K562 (cell line): Measurements from ENCODE around the gene PEX11A. TPM values are rescaled to one million over a fixed set of nuclear protein-coding genes. Genes with fewer than 3 reads are reported as not detected.

ENCODE experiments used
- HLTF ChIP-seq: fragments of 450-650 bp; IDR thresholded peaks from 2 replicates; pipeline ENCODE4 v1.6.1; 2016
- REST ChIP-seq, 2 experiments: fragments of 450-650 bp; formaldehyde crosslinking in 1 of 2; IDR thresholded peaks; 2 replicates each; pipeline versions ENCODE4 v1.4.0 to v1.6.1; 2014 to 2020; ENCODE audit warnings: mild to moderate bottlenecking in 2 of 2, borderline replicate concordance in 1 of 2, low read depth in 1 of 2
- polyA plus RNA-seq, 8 experiments: library from polyadenylated mRNA; depleted of rRNA in 4 of 8; stranded (reverse) in 5 of 8; unstranded in 3 of 8; fragments of >200 nt; fragmentation: Nextera tagmentation in 2 of 8; fragmentation: Illumina TruSeq in 1 of 8; extraction: Ambion mirVana in 2 of 8; extraction: Trizol in 1 of 8; gene quantifications; 2 replicates each; pipeline versions ENCODE4 v1.2.1 to v1.2.3, GENCODE V29; 2011 to 2014; ENCODE audit warnings: inconsistent platforms in 1 of 8, missing spikeins in 1 of 8
- total RNA-seq, 7 experiments: library from RNA; depleted of rRNA in 6 of 7; stranded (reverse); fragments of >200 nt in 6 of 7; fragmentation: Illumina TruSeq in 2 of 7; extraction: Trizol in 2 of 7; gene quantifications; 2 replicates each; pipeline versions ENCODE4 v1.2.1 to v1.2.3, GENCODE V29; 2011 to 2021; ENCODE audit warnings: low replicate concordance in 1 of 7
- TF ChIP-seq, protein P1 (sequence below): fragments of 250-450 bp; sonication (Bioruptor Pico); IDR thresholded peaks from 2 replicates; pipeline ENCODE4 v1.4.0; 2020

Gene PEX11A
- total and polyA plus RNA-seq, 9 of the 15 experiments (the other 6 are each of a cell fraction or from before 2014, with no cell fraction given) = not detected

GRCh38 chr15:89735773-89736172 lies 45.2 kb upstream of the PEX11A start (continued):
- TF ChIP-seq REST (IDR thresholded peaks at IDR 0.05; ENCODE audit: borderline replicate concordance) = no peak
- no peak for TF ChIP-seq REST (CRISPR knock-in tag; IDR thresholded peaks at IDR 0.05; ENCODE audit: low read depth)
- TF ChIP-seq, protein P1, sequence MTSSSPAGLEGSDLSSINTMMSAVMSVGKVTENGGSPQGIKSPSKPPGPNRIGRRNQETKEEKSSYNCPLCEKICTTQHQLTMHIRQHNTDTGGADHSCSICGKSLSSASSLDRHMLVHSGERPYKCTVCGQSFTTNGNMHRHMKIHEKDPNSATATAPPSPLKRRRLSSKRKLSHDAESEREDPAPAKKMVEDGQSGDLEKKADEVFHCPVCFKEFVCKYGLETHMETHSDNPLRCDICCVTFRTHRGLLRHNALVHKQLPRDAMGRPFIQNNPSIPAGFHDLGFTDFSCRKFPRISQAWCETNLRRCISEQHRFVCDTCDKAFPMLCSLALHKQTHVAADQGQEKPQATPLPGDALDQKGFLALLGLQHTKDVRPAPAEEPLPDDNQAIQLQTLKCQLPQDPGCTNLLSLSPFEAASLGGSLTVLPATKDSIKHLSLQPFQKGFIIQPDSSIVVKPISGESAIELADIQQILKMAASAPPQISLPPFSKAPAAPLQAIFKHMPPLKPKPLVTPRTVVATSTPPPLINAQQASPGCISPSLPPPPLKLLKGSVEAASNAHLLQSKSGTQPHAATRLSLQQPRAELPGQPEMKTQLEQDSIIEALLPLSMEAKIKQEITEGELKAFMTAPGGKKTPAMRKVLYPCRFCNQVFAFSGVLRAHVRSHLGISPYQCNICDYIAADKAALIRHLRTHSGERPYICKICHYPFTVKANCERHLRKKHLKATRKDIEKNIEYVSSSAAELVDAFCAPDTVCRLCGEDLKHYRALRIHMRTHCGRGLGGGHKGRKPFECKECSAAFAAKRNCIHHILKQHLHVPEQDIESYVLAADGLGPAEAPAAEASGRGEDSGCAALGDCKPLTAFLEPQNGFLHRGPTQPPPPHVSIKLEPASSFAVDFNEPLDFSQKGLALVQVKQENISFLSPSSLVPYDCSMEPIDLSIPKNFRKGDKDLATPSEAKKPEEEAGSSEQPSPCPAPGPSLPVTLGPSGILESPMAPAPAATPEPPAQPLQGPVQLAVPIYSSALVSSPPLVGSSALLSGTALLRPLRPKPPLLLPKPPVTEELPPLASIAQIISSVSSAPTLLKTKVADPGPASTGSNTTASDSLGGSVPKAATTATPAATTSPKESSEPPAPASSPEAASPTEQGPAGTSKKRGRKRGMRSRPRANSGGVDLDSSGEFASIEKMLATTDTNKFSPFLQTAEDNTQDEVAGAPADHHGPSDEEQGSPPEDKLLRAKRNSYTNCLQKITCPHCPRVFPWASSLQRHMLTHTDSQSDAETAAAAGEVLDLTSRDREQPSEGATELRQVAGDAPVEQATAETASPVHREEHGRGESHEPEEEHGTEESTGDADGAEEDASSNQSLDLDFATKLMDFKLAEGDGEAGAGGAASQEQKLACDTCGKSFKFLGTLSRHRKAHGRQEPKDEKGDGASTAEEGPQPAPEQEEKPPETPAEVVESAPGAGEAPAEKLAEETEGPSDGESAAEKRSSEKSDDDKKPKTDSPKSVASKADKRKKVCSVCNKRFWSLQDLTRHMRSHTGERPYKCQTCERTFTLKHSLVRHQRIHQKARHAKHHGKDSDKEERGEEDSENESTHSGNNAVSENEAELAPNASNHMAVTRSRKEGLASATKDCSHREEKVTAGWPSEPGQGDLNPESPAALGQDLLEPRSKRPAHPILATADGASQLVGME (CRISPR knock-in tag) = no peak
- TF ChIP-seq HLTF = no peak
- TF ChIP-seq, all 486 proteins: peak for 0
